ENCODE data around the gene HDAC4.

HDAC4 gene

GRCh38 chr2:239121600-239122012 lies 279.2 kb downstream of the HDAC4 start:
- no peak for DNase-seq (ENCODE audit: low spot score)

GRCh38 chr2:239120664-239121063 lies 280.2 kb downstream of the HDAC4 start:
- DNase-seq (ENCODE audit: low spot score): no peak

GRCh38 chr2:239119346-239120126 lies 281.3 kb downstream of the HDAC4 start:
- no peak for DNase-seq (ENCODE audit: low spot score)

- no peak for DNase-seq (ENCODE audit: low spot score)
Measured at GRCh38 chr2:239118675-239119211, 282.1 kb downstream of the HDAC4 start.

GRCh38 chr2:239118264-239118663 lies 282.6 kb downstream of the HDAC4 start:
- no peak for DNase-seq (ENCODE audit: low spot score)

GRCh38 chr2:239117831-239118230 lies 283.0 kb downstream of the HDAC4 start:
- DNase-seq (ENCODE audit: low spot score): no peak

GRCh38 chr2:239116456-239117246 lies 284.2 kb downstream of the HDAC4 start:
- DNase-seq (ENCODE audit: low spot score): no peak

- DNase-seq (ENCODE audit: low spot score): no peak
Measured at GRCh38 chr2:239115616-239116015, 285.2 kb downstream of the HDAC4 start.

GRCh38 chr2:239114616-239115265 lies 286.1 kb downstream of the HDAC4 start:
- no peak for DNase-seq (ENCODE audit: low spot score)

- peak; percentile 56 for DNase-seq (ENCODE audit: low spot score)
Measured at GRCh38 chr2:239114119-239114581, 286.7 kb downstream of the HDAC4 start.

GRCh38 chr2:239113615-239114014 lies 287.2 kb downstream of the HDAC4 start:
- DNase-seq (ENCODE audit: low spot score): no peak

GRCh38 chr2:239113171-239113570 lies 287.6 kb downstream of the HDAC4 start:
- peak; percentile 39 for DNase-seq (ENCODE audit: low spot score)

- DNase-seq (ENCODE audit: low spot score): no peak
Measured at GRCh38 chr2:239112127-239112774, 288.6 kb downstream of the HDAC4 start.

GRCh38 chr2:239111401-239112100 lies 289.3 kb downstream of the HDAC4 start:
- no peak for DNase-seq (ENCODE audit: low spot score)

GRCh38 chr2:239110595-239111048 lies 290.2 kb downstream of the HDAC4 start:
- no peak for DNase-seq (ENCODE audit: low spot score)

GRCh38 chr2:239109928-239110545 lies 290.8 kb downstream of the HDAC4 start:
- DNase-seq (ENCODE audit: low spot score): no peak

GRCh38 chr2:239109041-239109927 lies 291.5 kb downstream of the HDAC4 start:
- no peak for DNase-seq (ENCODE audit: low spot score)

- no peak for DNase-seq (ENCODE audit: low spot score)
Measured at GRCh38 chr2:239108459-239108858, 292.4 kb downstream of the HDAC4 start.

- no peak for DNase-seq (ENCODE audit: low spot score)
Measured at GRCh38 chr2:239107936-239108335, 292.9 kb downstream of the HDAC4 start.

GRCh38 chr2:239106966-239107365 lies 293.9 kb downstream of the HDAC4 start:
- DNase-seq (ENCODE audit: low spot score): no peak
